Uterus (tissue), 2 donors: ENCODE results near the gene ARID3B.

Source experiments
- CTCF ChIP-seq, 4 experiments: fragments of 200-600 bp in 2 of 4; fragments of 450-650 bp in 2 of 4; sonication (generic) in 2 of 4; IDR thresholded peaks; one replicate each; pipeline ENCODE4 v1.5.1; 2016 to 2019; ENCODE audit warnings: antibody characterized with exemption in 4 of 4, mild to moderate bottlenecking in 2 of 4, moderate library complexity in 1 of 4
- POLR2A ChIP-seq, 2 donors: fragments of 450-650 bp; IDR thresholded peaks; one replicate each; pipeline ENCODE4 v1.6.1; 2016; ENCODE audit warnings: antibody characterized with exemption in 2 of 2, mild to moderate bottlenecking in 1 of 2, moderate library complexity in 1 of 2

DNA sequence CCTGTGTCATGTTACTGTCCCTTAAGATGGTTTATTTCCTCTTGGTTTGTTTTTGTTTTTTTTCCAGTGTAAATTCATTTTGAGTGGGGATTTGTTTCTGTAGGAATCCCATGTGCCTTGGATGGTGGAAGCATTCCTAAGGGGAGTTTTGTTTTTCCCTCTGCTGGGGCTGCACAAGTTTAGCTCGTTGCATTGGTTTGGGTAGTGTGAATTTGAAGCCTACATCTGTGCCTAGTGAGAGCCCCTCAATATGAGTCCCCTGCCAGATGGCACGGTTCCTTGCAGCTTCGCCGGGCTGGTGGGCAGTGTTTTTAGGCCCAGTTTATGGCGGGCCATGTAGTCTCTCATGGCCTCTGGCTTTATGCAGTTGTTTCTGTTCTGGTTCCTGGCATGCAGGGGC is 17.7 kb downstream of the ARID3B start:
- TF ChIP-seq CTCF (IDR thresholded peaks at IDR 0.05): no peak
- no peak for TF ChIP-seq POLR2A (IDR thresholded peaks at IDR 0.05)
